GM19328 (cell line): ENCODE results near the gene PRTFDC1.

Experiments used
- ATAC-seq: cut with Tn5 transposase; IDR thresholded peaks from one replicate; pipeline ENCODE4 v1.9.1; 2021; ENCODE audit warnings: mild to moderate bottlenecking, moderate library complexity; ENCODE audit not compliant: unreplicated experiment

Gene PRTFDC1

DNA sequence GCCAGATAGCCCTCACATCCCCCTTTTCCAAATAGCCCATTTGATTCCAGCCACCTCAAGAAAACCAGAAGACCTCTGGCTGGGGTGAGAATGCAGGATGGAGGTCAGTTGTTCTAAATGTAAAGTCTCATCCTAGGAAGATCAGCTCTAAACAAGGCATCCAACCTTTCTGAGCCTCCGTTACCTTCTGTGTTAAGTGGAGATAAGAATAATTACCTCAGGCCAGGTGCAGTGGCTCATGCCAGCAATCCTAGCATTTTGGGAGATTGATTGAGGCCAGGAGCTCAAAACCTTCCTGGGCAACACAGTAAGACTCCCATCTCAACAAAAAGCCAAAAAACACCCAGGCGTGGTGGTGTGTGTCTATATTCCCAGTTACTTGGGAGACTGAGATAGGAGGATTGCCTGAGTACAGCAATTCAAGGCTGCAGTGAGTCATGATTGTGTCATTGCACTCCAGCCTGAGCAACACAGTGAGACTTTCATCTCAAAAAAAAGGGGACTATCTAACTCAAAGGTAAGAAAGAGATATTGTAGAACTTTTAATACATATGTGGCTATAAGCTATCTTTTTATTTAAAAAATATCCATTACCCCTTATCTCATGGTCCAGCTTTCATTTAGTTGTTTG is 43.5 kb downstream of the PRTFDC1 start:
- ATAC-seq, result no peak

DNA sequence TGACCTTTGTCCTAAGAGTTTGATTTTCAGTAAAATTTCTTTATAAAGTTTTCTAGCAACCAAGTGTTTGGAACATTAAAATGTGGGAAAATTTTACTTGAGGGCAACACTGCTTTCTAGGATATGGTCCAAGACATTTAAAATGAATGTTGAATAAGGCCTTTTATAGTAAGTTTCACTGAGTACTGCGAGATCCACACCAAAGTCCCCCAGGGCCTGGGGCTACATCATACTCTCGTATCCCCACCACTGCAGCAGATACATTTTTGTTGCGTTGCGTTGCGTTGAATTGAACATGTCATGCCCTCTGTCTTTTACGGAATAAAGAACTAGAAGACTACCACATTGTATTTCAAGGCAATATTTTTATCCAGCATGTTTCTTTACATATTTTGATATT is 44.5 kb downstream of the PRTFDC1 start:
- no peak for ATAC-seq

DNA sequence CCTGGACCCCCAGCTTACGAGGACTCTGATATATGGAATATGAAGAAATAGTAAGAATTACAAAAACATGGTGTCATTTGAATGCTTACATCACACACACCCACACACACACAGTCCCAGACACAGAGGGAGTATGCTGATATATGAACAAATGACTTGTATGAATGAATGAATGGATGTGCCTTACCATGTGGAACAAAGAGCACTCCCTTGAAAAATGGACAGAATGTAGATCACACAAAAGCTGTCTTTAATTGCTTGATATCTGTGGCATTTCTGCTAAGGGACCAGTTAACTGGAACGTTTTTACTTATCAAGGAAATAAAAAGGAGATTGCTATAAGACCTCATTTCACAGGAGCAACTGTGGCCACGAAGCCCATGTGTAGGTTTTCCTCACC is 46.0 kb downstream of the PRTFDC1 start:
- ATAC-seq, result no peak

DNA sequence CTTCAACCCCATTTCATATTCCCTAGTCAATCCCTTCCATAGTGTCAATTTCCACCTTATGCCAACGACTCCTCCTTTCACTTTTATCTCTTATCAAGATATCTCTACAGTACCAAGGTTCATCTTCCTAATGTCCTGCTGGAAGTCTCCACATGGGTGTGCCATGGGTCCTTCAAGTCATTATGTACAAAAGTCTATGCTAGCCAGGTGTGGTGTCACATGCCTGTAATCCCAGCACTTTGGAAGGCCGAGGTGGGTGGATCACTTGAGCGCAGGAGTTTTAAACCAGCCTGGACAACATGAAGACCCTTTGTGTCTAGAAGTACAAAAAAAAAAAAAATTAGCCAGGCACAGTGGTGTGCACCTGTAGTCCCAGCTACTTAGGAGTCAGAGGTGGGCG is 47.6 kb downstream of the PRTFDC1 start:
- no peak for ATAC-seq

DNA sequence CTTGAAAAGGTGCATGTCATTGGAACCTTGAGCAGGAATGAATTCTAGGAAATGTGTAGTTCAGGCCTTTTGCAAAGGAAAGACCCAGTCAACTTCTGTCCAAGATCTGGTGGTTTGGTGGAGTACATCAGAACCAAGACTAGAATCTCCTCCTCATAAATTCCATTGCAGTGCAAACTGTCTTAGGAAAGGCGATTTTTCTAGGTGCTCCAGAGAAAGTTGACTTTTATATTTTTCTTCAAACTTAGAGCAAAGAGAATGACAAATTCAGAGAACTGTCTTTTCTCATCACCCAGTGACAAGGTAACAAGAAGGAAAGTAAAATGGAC is 50.0 kb downstream of the PRTFDC1 start:
- ATAC-seq, result no peak

DNA sequence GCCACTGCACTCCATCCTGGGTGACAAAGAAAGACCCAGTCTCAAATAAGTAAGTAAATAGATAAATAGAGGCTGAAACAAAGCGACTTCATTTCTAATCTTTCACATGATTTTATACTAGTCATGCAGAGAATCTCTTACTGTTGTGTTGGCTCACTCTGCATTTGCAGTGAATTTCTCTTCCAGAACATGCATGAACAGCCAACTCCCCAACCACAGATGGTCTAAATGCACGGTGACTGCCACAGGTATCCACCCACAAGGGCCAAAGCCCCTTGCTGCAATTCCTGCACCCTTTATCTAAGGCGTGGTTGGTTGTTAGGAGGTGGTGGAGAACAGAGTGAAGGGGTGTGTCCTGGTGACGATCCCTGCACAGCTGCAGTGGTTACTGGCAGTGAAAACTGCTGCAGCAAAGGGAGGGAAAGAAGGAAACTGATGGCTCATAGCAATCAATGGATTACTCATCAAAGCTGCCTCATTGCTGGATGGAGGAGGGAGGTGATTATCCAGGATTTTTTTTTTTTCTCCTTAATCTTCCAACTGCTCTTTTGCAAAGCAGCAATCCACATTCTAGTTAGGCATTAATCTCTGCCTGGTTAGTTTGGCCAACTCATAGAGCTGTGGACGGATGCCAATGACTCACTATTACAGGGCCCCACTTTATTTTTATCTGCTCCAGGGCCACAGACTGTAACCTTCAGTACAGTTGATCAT is 50.6 kb downstream of the PRTFDC1 start:
- ATAC-seq, result peak; percentile 29

DNA sequence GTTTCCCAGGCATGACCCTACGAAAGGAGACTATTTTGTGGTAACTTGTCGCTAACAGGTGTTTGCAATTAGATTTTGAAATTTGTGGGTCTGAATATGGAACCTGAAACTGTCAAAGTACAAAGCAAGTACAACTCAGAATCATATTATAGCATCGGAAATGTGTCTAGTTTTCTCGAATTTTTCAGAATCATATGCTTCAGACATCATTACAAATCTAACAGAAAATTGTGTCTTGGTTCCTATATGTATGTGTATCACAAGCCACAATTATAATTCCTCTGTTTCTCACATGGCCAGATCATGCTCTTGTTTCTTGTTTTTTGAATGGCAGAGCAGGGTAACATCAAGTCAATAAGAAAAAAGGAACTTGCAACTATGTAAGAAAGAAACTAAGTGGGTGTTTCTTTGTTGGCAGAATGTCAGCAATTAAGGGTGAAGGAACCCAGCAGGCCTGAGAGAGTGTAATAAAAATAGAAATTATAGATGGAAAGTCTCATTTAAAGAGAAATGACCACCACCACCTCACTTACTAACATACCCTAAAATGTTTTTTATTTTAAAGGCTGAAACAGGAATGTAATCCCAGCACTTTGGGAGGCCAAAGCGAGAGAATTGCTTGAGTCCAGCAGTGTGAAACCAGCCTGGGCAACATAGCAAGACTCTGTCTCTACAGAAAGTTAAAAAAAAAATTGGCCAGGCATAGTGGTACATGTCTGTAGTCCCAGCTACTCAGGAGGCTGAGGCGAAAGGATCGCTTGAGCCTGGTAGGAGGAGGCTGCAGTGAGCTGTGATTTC is 51.3 kb downstream of the PRTFDC1 start:
- ATAC-seq, result peak; percentile 83

DNA sequence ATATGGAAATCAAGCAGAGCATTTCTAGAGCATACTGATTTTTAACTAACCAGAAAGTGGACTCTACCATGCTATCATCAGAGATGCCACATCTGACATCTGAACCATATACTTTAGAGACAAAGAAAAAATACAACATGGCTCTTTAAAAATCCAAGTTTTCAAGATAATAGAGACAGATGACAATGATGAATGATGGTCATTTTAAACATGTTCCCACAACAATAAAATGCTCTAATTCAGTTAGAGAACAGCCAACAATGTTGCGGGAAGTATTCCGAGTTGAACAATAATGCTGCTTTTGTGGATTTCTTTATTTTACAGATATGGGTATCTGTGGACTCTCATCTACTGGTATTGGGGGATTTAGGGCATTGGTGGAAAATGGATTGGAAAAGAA is 52.8 kb downstream of the PRTFDC1 start:
- ATAC-seq, result no peak

DNA sequence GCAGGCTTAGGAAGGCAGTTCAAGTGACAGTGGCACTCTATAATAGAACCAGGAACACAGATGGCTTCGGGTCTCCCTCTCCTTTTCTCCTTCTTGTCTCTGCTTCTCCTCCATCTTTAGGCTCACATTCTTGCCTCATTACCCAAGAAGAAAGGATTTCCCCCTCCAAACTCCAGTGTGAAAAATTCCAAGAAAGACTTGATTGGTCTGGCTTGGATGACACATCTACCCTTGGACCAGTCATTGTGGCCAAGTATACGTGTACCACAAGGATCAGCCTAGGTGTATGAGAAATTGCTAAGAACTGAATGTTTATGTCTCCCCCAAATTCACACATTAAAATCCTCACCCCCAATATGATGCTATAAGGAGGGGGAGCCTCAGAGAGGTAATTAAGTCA is 53.9 kb downstream of the PRTFDC1 start:
- no peak for ATAC-seq

DNA sequence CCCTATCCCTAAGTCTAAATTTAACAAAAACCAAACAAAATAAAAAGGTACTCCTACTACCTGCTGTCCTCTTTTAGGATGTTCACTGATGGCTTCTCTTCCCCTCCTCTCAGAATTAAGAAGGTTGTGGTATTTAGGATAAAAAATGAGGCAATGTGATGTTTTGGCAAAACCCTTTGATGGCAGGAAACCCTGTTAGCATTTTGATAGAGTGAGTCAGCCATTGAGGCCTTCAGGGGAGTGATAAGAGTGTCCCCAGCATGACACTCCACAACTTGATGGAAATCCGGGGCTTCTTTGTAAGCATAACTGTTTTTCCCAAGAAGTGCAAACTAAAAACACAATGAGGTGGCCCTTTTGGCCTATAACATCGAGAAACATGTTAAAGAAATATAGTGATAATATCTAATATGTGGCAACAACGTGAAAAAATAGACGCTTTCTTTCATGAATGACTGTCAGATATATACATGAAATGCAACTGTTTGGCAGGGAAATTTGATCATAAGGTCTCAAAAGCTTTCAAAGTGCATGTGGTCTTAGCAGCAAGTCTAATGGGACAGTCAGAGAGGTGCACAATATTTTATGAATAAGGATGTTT is 55.0 kb downstream of the PRTFDC1 start:
- no peak for ATAC-seq

DNA sequence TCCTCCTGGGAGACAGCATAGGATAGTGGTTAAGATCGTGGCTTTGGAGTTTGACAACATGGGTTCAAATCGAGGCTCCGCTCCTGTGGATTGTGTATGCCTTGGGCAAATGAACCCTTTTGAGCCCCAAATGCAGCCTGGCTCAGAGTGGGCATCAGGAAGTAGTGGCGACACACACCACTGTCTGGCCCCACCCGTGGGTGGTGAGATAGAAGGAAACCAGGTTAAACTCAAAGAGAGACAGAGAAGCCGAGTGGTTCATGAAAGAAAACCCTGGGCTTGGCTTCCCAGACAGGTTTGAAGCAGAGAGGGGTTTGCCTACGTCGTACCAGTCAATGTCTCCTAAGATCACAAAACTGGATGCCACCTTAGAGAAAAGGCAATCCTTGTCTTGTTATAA is 57.7 kb downstream of the PRTFDC1 start:
- ATAC-seq, result no peak

DNA sequence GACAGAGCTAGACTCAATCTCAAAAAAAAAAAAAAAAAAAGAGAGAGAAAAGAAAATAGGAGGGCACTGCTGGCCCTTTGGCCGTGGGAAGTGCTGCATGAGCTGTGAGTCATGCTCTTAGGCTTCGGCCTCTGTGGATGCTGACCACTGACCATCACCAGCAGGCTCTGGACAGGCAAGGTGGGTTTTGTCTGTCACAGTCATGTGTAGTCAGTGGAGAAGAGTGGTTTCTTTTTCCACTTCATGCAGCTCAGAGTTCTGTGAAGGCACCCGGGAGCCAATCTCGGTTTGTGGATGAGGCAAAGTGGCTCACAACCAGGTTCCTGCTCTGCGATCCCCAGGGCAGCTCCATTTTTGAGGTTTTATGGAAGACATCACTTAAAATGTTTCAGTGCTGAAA is 58.1 kb downstream of the PRTFDC1 start:
- no peak for ATAC-seq

DNA sequence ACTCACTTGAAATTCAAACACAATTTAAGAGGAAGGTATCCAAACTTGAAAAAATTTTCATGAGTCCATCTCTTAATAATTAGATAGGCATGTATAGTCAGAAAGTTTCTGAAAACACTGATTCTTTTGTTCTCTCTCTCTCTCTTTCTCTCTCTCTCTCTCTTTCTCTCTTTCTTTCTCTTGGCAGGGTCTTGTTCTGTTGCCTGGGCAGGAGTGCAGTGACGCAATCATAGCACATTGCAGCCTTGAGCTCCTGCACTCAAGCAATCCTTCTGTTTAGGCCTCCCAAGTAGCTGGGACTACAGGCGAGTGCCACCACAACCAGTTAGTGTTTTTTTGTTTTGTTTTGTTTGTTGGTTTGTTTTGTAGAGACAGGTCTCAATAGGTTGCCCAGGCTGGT is 59.3 kb downstream of the PRTFDC1 start:
- ATAC-seq, result no peak

DNA sequence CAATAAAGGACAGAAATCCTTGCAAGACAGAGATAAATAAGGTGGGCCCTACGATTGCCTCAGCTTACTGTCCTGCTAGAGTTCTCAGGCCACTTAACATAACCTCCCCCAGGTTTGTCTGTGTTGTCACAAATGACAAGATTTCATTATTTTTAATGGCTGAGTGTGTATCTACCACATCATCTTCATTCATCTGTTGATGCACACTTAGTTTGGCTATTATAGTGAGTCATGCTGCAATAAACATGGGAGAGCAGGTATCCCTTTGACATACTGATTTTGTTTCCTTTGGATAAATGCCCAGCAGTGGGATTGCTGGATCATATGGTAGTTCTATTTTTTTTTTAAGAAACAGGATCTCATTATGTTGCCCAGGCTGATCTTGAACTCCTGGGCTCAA is 60.6 kb downstream of the PRTFDC1 start:
- no peak for ATAC-seq

DNA sequence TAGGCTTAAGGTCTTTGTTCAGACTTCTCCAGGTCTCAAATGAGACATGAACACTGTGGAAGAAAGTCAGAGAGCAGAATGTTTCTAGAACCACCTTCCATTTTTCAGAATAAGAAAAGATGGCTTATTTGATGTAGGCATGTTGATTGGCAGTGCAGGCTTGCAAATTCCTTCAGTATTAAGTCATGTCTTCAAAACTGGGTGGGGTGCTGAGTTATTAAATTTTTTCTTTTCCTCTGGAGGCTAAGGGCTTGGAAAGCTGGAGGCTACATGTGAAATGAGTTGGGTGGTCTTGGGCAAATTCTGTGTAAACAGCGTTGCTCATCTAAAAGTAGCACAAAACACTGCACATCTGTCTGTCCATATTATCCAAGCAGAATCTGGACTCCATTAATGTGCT is 62.8 kb downstream of the PRTFDC1 start:
- ATAC-seq, result no peak

DNA sequence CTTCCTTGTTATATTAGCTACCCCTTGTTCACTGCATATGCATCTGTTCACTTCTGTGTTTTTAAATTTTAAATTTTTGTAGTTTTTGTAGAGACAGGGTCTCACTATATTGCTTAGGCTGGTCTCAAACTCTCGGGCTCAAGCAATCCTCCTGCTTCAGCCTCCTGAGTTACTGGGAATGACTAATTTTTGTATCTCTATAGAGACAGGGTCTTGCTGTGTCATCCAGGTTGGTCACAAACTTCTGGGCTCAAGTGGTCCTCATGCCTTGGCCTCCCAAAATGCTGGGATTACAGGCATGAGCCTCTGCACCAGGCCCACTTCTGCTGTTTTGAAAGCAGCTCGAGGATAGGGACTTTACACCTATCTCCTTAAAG is 64.6 kb downstream of the PRTFDC1 start:
- ATAC-seq, result peak; percentile 27

DNA sequence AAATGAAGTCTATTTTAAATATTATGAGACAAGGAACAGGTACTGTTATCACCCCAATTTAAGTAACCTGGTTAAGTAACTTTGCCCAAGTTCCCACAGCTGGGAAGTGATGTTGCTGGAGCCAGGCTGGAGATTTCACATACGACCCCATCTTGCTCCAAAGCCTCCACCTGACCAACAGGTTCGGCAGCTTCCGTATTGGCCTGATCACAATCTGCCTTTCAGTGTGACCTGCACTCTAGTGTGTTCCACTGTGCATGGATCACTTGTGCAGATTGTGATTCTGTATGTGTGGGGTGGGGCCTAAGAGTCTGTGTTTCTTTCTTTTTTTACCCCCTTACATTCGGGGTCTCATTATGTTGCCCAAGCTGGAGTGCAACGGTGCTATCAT is 66.1 kb downstream of the PRTFDC1 start:
- no peak for ATAC-seq

DNA sequence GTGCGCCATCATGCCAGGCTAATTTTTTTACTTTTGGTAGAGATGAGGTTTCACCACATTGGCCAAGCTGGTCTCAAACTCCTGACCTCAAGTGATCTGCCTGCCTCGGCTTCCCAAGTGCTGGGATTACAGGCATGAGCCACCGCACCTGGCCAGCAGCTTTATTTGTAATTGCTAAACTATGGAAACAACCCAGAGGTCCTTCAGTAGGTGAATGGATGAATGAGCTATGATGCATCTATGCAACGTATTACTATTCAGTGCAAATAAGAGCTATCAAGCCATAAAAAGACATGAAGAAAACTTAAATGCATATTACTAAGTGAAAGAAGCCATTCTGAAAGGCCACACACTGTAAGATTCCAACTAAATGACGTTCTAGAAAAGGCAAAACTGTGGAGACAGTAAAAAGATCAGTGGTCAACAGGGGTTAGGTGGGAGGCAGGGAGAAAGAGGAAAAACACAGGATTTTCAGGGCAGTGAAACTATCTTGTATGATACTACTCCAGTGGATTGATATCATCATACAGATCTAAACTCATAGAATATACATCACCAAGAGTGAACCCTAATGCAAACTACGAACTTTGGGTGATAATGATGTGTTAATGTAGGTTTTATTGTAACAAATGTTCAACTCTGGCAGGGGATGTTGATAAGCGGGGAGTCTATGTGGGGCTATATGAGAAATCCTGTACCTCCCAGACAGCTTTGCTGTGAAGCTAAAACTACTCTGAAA is 66.7 kb downstream of the PRTFDC1 start:
- no peak for ATAC-seq

DNA sequence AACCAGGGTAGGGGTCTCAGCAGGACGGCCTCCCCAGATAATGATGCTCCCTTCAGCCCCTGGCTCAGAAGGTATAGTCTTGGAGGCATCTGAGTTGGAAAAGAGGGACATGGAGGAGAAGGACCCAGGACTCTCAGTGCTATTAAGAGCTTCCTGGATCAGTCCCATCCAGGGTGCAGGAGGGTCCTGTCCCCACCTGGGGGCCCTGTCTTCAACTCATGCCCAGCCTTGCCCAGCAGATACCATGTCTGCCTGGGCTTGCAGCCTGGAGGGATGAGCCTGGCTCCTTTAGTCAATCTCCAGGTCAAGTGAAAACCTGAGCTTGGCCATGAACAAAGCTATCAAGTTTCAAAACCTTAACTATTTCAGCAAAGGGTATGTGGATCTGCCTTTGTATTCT is 67.6 kb downstream of the PRTFDC1 start:
- ATAC-seq, result no peak

DNA sequence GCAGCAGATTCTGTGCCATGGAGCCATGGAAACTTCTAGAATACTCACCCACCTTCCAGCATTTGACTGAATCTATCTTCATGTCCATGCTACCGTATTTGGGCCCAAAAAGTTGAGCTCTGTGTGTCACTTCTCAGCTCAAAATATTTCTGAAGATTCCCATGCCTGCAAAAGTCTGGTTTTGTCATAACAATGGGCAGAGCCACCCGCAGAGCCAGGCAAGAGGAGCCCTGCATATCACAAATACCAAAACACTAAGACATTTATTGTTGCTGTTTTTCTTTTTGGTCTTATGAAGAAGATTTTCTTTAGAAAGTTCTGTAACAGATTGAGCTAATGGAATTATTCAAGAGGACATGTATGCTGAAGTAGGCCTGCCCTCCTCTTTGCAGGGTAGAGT is 68.1 kb downstream of the PRTFDC1 start:
- no peak for ATAC-seq

DNA sequence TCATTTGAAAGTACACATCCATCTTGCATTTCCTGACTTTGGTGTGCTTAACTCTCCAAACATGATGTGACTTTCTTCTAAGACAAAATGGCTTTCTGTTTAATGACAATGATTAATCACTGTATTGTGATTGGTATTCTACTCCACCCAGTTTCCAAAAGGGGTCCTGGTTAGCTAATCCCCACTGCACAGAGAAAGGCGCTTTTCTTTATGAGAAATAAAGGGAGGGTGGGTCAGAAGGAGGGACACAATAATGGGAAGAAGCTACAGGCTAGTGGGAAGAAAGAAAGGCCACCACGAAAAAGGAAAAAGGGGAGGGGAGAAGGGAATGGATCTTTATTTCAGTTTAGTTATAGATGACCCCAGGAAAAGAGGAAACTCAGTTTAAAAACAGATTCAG is 69.2 kb downstream of the PRTFDC1 start:
- no peak for ATAC-seq
